Cortex of kidney (tissue), 1 donor: Measurements from ENCODE around the gene YLPM1.
A peak's percentile ranks its signal among the peaks of the same experiment; 100 is the strongest.
"Not testable (repeated sequence)": the region's sequence is repeated elsewhere in the genome, so short reads cannot be mapped to it uniquely, and the experiment has no call there.

ENCODE experiments used
- DNase-seq: peaks from one replicate; lab custom pipeline; 2025; lab: John Stamatoyannopoulos, UW

Gene YLPM1, protein sequence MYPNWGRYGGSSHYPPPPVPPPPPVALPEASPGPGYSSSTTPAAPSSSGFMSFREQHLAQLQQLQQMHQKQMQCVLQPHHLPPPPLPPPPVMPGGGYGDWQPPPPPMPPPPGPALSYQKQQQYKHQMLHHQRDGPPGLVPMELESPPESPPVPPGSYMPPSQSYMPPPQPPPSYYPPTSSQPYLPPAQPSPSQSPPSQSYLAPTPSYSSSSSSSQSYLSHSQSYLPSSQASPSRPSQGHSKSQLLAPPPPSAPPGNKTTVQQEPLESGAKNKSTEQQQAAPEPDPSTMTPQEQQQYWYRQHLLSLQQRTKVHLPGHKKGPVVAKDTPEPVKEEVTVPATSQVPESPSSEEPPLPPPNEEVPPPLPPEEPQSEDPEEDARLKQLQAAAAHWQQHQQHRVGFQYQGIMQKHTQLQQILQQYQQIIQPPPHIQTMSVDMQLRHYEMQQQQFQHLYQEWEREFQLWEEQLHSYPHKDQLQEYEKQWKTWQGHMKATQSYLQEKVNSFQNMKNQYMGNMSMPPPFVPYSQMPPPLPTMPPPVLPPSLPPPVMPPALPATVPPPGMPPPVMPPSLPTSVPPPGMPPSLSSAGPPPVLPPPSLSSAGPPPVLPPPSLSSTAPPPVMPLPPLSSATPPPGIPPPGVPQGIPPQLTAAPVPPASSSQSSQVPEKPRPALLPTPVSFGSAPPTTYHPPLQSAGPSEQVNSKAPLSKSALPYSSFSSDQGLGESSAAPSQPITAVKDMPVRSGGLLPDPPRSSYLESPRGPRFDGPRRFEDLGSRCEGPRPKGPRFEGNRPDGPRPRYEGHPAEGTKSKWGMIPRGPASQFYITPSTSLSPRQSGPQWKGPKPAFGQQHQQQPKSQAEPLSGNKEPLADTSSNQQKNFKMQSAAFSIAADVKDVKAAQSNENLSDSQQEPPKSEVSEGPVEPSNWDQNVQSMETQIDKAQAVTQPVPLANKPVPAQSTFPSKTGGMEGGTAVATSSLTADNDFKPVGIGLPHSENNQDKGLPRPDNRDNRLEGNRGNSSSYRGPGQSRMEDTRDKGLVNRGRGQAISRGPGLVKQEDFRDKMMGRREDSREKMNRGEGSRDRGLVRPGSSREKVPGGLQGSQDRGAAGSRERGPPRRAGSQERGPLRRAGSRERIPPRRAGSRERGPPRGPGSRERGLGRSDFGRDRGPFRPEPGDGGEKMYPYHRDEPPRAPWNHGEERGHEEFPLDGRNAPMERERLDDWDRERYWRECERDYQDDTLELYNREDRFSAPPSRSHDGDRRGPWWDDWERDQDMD (N-terminal part only)

DNA sequence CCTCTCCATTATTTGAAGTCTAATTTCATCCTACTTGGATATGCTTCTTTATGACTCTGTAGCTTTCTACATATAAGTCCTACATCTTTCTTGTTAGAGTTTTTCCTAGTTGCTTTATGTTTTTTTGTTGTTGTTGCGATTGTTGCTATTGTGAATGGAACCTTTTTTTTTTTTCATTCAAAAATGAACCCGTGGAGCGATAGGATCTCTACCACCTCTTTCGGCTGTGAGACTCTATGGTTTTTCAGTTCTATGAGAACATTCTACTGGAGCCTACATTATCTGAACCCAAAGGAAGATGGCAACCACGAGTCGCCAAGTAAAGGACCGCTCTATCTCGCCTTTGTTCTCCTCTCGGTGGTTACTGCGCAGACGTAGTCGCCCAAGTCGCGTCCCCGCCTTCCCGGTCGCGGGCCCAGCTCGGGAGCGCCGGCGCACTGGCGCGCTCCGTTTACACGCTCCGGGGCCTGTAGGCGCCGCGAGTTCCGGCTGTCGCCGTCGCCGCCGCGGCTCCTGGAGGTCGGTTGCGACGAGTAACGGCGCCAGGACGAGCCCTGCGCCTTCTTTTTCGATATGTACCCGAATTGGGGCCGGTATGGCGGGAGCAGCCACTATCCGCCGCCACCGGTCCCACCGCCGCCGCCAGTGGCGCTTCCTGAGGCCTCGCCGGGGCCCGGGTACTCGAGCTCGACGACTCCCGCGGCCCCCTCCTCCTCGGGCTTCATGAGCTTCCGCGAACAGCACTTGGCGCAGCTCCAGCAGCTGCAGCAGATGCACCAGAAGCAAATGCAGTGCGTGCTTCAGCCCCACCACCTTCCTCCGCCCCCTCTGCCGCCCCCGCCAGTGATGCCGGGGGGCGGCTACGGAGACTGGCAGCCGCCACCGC is at the start of gene YLPM1:
YLPM1 (plus strand) TSS at position 400 of the 886 bp plus-strand sequence; CDS start at position 574, 174 bp downstream.
- peak; percentile 36 for DNase-seq

DNA sequence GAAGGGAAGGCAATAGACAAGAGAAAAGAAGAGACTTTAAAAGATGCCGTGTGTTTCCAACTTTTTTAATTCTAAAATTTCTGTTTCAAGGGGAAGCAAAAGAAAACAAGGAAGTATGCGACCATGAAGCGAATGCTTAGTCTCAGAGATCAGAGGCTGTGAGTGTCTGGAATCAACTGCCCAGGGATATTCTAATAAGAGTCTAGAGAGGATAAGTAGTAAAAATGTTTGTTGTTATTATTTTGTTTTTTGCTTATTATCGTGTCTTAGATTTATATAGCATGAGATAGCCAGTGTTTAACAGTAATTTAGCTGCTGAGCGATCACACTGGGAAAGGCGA is 49.8 kb upstream of the YLPM1 start:
- DNase-seq: no peak

DNA sequence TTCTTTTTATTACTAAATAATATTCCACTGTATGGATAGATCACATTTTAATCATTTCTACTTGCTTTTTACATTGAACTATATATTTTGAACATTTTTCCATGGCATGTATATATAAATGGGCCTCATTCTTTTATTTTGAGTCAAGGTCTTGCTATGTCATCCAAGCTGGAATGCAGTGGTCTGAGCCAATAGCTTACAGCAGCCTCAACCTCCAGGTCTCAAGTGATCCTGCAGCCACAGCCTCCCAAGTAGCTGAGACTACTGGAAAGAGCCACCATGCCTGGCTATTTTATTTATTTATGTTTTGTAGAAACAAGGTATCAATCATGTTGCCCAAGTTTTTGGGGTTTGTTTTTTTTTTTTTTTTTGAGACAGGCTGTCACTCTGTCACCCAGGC is 42.6 kb upstream of the YLPM1 start:
- no peak for DNase-seq

DNA sequence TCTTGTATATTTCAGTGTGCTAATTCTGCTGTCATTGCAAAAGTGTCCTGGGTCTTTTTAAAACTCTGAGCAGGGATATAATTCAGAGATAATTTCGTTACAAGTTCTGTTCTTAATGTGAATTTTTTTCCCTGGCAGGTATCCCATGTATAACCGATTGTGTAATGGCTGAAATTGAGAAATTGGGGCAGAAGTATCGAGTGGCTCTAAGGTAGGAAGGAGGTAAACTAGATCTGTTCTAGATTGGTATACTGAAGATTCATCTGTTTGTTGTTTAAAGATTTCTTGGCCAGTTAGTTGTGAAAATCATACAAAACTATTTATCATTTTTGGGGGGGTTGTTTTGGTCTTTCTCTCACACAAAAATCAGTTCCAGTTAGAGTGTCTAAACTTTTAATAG is 40.0 kb upstream of the YLPM1 start:
- DNase-seq: no peak

DNA sequence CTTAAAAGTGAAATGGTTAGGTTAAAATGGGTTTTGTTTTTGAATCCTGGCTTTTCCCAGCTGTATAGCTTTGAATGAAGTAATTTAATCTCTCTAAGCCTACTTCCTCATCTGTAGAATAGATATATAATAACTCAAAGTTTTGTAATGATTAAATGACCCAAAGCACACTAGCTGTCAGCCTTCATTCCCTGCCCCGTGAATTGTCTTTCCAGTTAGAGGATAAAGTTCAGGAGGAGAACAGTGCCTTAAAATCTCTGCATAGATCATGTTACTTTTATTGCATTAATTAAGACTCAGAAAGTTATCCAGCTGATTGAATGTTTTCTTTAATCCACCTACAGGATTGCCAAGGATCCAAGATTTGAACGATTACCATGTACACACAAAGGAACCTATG is 30.7 kb upstream of the YLPM1 start:
- DNase-seq: no peak

DNA sequence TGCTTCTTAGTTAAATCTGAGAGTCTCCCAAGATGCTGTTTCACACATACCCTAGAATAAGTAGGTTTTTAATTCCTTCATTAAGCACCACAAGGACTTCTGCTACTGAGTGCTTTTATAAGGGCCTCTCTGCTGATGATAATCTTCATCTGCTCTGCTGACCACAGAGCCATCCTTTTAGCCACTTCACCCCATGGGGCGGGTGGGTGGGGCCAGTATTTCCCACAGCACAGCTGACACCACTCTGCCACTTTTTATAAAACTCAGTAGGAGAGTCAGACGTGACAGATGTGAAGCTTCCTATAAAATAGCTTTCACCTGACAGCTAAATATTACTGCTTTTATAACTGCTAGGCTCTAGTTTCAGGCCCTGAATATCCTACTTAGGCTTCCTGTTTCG is 29.9 kb upstream of the YLPM1 start:
- DNase-seq: no peak

DNA sequence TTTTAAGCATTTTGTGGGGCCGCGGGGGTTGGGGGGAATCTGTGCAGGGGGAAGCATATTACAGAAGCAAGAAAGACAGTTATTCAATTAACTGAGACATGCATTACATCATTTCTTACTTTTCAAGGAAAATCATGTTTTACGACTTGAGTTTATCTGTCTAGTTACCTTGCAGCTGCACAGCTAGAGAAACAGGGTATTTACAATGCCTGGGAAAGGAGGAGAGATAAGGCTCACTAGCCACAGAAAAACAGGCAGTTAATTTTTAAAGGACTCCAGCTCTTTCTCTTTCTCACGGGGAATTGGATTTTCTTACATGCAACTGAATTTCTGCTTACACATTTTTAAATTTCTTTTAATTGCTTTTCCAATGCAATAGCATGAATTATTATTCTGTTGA is 28.0 kb upstream of the YLPM1 start:
- DNase-seq: no peak

DNA sequence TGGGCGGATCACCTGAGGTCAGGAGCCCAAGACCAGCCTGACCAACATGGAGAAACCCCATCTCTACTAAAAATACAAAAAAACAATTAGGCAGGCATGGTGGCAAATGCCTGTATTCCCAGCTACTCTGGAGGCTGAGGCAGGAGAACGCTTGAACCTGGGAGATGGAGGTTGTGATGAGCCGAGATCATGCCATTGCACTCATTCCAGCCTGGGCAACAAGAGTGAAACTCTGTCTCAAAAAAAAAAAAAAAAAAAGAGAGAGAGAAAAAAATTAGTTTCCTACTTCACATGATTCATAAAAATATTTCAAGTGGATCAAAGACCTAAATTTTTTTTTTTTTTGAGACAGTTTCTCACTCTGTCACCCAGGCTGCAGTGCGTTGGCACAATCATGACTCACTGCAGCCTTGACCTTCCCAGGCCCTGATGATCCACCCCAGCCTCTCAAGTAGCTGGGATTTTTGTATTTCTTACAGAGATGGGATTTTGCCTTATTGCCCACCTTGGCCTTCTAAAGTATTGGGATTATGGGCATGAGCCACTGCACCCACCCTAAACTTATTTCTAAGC is 25.3 kb upstream of the YLPM1 start:
- DNase-seq: no peak

DNA sequence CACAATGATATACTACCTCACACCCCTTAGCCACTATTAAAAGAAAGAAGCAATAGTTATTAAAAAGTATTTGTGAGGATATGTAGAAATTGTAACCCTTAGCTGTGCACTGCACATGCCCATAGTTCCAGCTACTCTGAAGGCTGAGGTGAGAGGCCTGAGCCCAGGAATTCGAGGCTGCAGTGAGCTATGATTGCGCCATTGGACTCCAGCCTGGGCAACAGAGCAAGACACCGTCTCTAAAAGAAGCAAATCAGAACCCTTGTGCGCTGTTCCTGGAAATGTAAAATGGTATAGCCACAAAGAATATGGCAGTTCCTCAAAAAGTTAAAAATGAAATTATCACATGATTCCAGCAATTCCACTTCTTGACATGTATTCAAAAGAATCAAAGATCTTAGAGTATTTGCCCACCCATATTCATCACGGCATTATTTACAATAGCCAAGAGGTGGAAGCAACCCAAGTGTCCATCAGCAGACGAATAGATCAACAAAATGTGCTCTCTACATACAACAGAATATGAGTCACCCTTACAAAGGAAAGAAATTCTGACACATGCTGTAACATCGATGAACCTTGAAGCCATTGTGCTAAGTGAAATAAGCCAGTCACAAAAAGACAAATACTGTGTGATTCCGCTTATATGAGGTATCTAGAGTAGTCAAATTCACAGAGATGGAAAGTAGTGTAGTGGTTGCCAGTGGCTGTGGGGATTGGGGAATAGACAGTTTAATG is 23.7 kb upstream of the YLPM1 start:
- no peak for DNase-seq

DNA sequence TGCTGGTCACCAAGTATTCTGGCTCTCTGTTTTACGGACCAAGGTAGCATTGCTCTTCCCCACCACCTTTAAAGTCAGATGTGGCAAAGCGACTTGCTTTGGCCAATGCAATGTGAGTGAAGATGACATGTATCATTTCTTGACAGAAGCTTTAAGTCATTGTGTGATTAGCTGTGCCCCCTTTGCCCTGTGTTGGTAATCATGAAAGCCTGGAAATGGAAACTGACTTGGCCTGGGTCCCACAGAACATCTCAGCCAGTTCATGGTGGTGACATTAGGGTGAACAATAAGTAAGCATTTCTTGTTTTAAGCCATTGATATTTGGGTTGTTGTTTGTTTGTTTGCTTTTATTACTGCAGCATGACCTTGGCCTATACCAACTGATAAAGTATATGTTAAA is 15.9 kb upstream of the YLPM1 start:
- DNase-seq: no peak

DNA sequence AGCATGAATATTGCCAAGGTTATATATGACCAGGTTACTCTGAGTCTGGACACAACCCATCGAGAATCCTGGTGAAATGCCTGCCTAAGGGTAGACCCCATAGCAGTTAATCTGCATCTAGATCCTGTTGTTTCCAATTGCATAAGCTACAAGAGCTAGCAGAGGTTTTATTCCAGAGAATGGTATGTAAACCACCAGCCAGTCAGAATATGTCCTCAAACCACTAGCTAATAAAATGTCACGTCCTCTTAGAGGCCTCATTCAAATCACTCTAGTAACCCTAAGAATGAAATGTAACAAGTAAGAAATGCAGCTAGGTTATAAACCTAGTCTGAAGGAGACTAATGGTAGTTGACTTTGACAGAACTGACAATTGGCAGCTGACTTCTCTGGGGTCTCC is 9.0 kb upstream of the YLPM1 start:
- no peak for DNase-seq

DNA sequence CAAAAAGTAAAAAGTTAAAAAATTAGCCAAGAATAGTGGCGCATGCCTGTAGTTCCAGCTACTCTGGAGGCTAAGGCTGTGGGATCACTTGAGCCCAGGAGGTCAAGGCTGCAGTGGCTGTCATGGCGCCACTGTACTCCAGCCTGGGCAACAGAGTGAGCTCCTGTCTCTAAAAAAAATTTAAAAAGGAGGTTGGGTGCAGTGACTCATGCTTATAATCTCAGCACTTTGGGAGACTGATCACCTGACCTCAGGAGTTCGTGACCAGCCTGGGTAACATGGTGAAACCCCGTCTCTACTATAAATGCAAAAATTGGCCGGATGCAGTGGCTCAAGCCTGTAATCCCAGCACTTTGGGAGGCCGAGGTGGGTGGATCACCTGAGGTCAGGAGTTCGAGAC is 8.2 kb upstream of the YLPM1 start:
- DNase-seq: no peak

DNA sequence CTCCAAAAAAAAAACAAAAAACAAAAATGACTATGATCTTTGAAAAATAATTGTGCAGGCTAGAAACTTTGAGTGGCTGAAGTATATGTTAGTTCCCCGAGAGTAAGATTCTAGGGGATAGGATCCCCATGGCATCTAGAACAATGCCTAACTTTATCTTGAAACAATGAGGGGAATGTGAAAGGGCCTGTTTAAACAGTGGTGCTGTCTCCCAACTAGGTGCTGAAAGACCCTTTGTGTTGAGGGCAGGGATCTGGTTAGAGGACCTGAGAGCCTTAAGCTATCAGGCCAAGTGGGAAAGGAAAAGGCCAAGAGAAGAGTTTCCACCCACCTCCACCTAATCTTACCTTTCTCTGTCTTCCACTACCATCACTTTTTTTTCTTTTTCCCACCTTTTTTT is 6.8 kb upstream of the YLPM1 start:
- DNase-seq: no peak

DNA sequence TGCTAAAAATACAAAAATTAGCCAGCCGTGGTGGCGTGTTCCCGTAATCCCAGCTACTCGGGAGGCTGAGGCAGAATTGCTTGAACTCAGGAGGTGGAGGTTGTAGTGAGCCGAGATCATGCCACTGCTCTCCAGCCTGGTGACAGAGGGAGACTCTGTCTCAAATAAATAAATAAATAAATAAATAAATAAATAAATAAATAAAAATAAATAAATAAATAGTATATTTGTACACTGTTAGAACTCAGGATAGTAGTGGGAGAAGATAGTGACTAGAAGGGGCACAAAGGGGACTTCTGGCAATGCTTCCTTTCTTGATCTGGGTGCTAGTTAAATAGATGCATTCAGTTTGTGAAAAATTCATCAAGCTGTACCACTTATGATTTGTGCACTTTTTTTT is 4.6 kb upstream of the YLPM1 start:
- not testable (repeated sequence) for DNase-seq

DNA sequence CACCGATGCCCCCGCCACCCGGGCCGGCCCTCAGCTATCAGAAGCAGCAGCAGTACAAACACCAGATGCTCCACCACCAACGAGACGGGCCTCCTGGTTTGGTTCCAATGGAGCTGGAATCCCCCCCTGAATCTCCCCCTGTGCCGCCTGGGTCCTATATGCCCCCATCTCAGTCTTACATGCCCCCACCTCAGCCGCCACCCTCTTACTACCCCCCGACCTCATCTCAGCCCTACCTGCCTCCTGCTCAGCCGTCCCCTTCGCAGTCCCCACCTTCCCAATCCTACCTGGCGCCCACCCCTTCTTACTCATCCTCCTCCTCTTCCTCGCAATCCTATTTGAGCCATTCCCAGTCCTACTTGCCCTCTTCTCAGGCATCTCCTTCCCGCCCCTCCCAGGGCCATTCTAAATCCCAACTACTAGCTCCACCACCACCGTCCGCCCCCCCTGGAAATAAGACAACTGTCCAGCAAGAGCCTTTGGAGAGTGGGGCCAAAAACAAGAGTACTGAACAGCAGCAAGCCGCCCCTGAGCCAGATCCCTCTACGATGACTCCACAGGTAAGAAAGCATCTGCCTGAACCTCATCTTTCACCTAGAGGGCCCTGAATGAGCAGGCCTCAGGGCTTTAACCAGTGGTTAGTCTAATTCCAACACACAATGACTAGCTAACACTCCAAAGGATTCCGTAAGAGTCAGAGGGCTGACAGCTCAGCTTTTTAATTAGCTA is 851 bp downstream of the YLPM1 start:
- no peak for DNase-seq

DNA sequence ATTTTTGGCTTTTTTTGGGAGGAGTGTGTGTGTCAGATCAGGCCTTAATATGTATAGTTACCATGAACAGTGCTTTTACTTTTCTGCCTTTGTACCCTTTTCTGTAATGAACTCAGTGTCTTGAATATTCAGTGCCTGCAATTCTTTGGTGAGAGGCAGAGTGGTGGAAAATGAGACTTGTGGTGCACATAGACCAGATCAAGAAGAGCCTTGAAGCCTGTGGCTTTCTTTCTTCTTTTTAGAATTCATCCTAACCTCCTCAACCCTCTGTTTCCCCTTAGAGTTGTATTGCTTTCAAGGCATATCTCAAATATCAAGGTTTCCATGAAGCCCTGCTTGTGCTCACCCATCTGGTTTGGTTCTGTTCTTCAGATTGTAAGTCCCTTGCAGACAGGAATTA is 2.6 kb downstream of the YLPM1 start:
- DNase-seq: no peak

DNA sequence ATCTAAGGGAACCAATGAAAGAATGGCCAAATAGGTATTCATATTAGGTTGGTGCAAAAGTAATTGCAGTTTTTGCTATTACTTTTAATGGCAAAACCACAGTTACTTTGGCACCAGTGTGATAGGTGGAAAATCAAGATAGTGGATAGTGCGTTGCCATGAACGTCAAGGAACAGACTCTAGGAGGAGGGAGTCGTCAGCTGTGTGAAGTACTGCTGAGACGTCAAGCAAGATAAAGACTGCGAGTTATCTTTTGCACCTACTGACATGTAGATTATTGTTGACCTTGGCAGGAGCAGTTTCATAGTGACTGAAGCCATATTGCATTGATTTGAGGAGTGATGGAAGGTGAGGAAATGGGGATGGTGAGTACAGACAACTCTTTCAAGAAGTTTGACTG is 8.3 kb downstream of the YLPM1 start:
- DNase-seq: no peak

DNA sequence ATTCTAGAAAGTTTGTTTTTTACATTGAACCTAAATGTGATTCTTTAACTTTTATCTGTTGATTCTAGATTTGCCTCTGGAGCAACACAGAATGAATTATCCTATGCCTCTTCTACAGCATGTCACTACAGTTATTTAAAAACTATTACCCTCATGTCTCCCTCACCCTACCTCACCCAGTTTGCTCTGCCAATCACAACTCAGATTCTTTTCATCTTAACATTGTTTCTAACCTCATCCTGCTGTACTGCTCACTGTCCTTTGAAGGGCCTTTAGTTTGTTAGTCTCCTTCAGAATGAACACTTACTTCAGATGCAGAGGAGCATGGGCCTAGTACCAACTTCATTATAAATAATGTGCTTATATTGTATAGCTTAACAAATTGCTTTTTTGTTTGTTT is 21.5 kb downstream of the YLPM1 start:
- no peak for DNase-seq

DNA sequence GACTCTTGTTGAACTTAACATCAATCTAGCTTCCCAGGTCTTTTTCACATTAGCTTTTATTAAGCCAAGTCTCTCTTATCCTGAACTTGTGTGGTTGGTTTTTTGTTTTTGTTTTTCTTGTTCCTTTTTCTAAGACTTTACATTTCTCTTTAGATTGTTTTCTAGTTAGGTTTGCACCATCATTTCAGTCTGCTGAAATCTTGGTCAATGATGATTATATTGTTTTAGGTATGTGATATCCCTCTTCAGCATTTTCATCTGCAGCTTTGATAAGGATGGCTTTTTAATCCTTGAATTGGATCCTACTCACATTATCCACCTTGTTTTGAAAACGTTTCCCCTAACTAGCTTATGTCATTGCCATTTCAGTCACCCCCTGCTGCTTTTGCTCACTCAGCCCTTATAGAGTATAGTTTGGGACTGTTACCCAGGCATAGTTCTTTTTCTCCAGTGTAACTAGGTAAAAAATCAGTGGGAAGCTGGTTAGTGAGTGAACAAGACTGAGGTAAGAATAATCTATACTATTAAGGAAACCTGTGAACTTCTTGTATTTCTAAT is 22.0 kb downstream of the YLPM1 start:
- DNase-seq: no peak
